H9 (cell line): ENCODE data around the gene LRRC28. TPM values are rescaled to one million over a fixed set of nuclear protein-coding genes. Genes with fewer than 3 reads are reported as not detected.

Experiments used
- DNase-seq: peaks from one replicate; pipeline ENCODE4 v3.0.0-alpha.2; 2017
- H2AFZ ChIP-seq: one replicate; pipeline ENCODE4 v1.6.1; 2013; ENCODE audit warnings: mild to moderate bottlenecking, low read length, control low read depth, moderate library complexity
- H2AK5ac ChIP-seq: 2 replicates; pipeline ENCODE4 v1.6.1; 2013; ENCODE audit warnings: low read length, control low read depth, mixed read lengths; ENCODE audit not compliant: insufficient read length
- H2BK120ac ChIP-seq: one replicate; pipeline ENCODE4 v1.6.1; 2013; ENCODE audit warnings: low read depth, mild to moderate bottlenecking, low read length, control low read depth, inconsistent platforms; ENCODE audit not compliant: poor library complexity, severe bottlenecking
- H2BK12ac ChIP-seq: 2 replicates; pipeline ENCODE4 v1.6.1; 2013; ENCODE audit warnings: low read length, control low read depth, mixed read lengths, low read depth; ENCODE audit not compliant: insufficient read length
- H2BK15ac ChIP-seq: 2 replicates; pipeline ENCODE4 v1.6.1; 2013; ENCODE audit warnings: low read depth, low read length, control low read depth
- H2BK20ac ChIP-seq: one replicate; pipeline ENCODE4 v1.6.1; 2013; ENCODE audit warnings: low read depth, mild to moderate bottlenecking, low read length, control low read depth, inconsistent platforms; ENCODE audit not compliant: poor library complexity, severe bottlenecking
- H2BK5ac ChIP-seq: 2 replicates; pipeline ENCODE4 v1.6.1; 2013; ENCODE audit warnings: low read length, control low read depth, mixed read lengths; ENCODE audit not compliant: insufficient read length
- H3K14ac ChIP-seq: 2 replicates; pipeline ENCODE4 v1.6.1; 2013; ENCODE audit warnings: low read length, control low read depth; ENCODE audit not compliant: insufficient read depth
- H3K18ac ChIP-seq: 2 replicates; pipeline ENCODE4 v1.6.1; 2013; ENCODE audit warnings: low read depth, mild to moderate bottlenecking, mixed read lengths, low read length, control low read depth; ENCODE audit not compliant: insufficient read length
- H3K23ac ChIP-seq: 2 replicates; pipeline ENCODE4 v1.6.1; 2013; ENCODE audit warnings: low read length, control low read depth, mixed read lengths, low read depth; ENCODE audit not compliant: insufficient read length
- H3K23me2 ChIP-seq: 2 replicates; pipeline ENCODE4 v1.6.1; 2013; ENCODE audit warnings: low read depth, mild to moderate bottlenecking, mixed read lengths, low read length, control low read depth; ENCODE audit not compliant: insufficient read length, poor library complexity, severe bottlenecking
- H3K27ac ChIP-seq: 2 replicates; pipeline ENCODE4 v1.5.1; 2013; ENCODE audit warnings: low read length, control low read depth, mixed read lengths, low read depth; ENCODE audit not compliant: insufficient read length
- H3K27me3 ChIP-seq: 2 replicates; pipeline ENCODE4 v1.6.1; 2013; ENCODE audit warnings: low read length, control low read depth, inconsistent platforms; ENCODE audit not compliant: insufficient read depth
- H3K4ac ChIP-seq: 2 replicates; pipeline ENCODE4 v1.6.1; 2013; ENCODE audit warnings: low read depth, mild to moderate bottlenecking, control low read depth, inconsistent platforms, low read length, moderate library complexity
- H3K4me1 ChIP-seq: 2 replicates; pipeline ENCODE4 v1.6.1; 2013; ENCODE audit warnings: low read length, control low read depth, inconsistent platforms; ENCODE audit not compliant: insufficient read depth
- H3K4me2 ChIP-seq: 2 replicates; pipeline ENCODE4 v1.6.1; 2013; ENCODE audit warnings: low read length, control low read depth, mixed read lengths; ENCODE audit not compliant: insufficient read length, insufficient read depth
- H3K56ac ChIP-seq: 2 replicates; pipeline ENCODE4 v1.6.1; 2013; ENCODE audit warnings: low read depth, mild to moderate bottlenecking, mixed read lengths, low read length, control low read depth; ENCODE audit not compliant: insufficient read length
- H3K79me1 ChIP-seq: 2 replicates; pipeline ENCODE4 v1.6.1; 2013; ENCODE audit warnings: low read depth, mild to moderate bottlenecking, moderate library complexity, low read length, control low read depth, inconsistent platforms; ENCODE audit not compliant: insufficient read depth, poor library complexity, severe bottlenecking
- H3K79me2 ChIP-seq: 2 replicates; pipeline ENCODE4 v1.6.1; 2013; ENCODE audit warnings: low read length, control low read depth, inconsistent platforms; ENCODE audit not compliant: insufficient read depth
- H3K9ac ChIP-seq: 2 replicates; pipeline ENCODE4 v1.6.1; 2013; ENCODE audit warnings: low read length, control low read depth, mixed read lengths; ENCODE audit not compliant: insufficient read length; ENCODE audit errors: extremely low read depth
- H3K9me3 ChIP-seq: one replicate; pipeline ENCODE4 v1.6.1; 2013; ENCODE audit warnings: low read depth, low read length, inconsistent platforms; ENCODE audit not compliant: control insufficient read depth
- H3T11ph ChIP-seq: one replicate; pipeline ENCODE4 v1.6.1; 2013; ENCODE audit warnings: mild to moderate bottlenecking, low read length, control low read depth, inconsistent platforms
- H4K20me1 ChIP-seq: one replicate; pipeline ENCODE4 v1.6.1; 2013; ENCODE audit not compliant: control insufficient read depth, insufficient read length, insufficient read depth
- H4K5ac ChIP-seq: 2 replicates; pipeline ENCODE4 v1.6.1; 2013; ENCODE audit warnings: low read depth, mild to moderate bottlenecking, mixed read lengths, low read length, control low read depth; ENCODE audit not compliant: insufficient read length
- H4K8ac ChIP-seq: replicated peaks from 2 replicates; pipeline ENCODE4 v1.6.1; 2013; ENCODE audit warnings: low read length, control low read depth, mixed read lengths, low read depth; ENCODE audit not compliant: insufficient read length
- H4K91ac ChIP-seq: 2 replicates; pipeline ENCODE4 v1.6.1; 2013; ENCODE audit warnings: low read depth, mild to moderate bottlenecking, moderate library complexity, mixed read lengths, low read length, control low read depth; ENCODE audit not compliant: insufficient read length
- H3K27ac Mint-ChIP-seq, 3 experiments: 2 replicates in 2 of 3; 3 replicates in 1 of 3; pipeline ENCODE4 v1.8.0; 2020 to 2021; ENCODE audit warnings: mixed read lengths in 3 of 3, mild to moderate bottlenecking in 1 of 3, moderate library complexity in 1 of 3
- H3K27me3 Mint-ChIP-seq: 2 replicates; pipeline ENCODE4 v1.8.0; 2021; ENCODE audit warnings: low read depth, mild to moderate bottlenecking, moderate library complexity, mixed read lengths
- H3K36me3 Mint-ChIP-seq, 3 experiments: 2 replicates in 2 of 3; 3 replicates in 1 of 3; pipeline ENCODE4 v1.8.0; 2020 to 2021; ENCODE audit warnings: low read depth in 3 of 3, mixed read lengths in 3 of 3; ENCODE audit not compliant: insufficient read depth in 1 of 3
- H3K4me1 Mint-ChIP-seq, 2 experiments: 2 replicates each; pipeline ENCODE4 v1.8.0; 2020; ENCODE audit warnings: mixed read lengths in 2 of 2
- H3K4me3 Mint-ChIP-seq, 2 experiments: 2 replicates in 1 of 2; 3 replicates in 1 of 2; pipeline ENCODE4 v1.8.0; 2020 to 2021; ENCODE audit warnings: mild to moderate bottlenecking in 2 of 2, mixed read lengths in 2 of 2, moderate library complexity in 1 of 2
- H3K9me3 Mint-ChIP-seq, 2 experiments: 2 replicates in 1 of 2; 3 replicates in 1 of 2; pipeline ENCODE4 v1.8.0; 2020; ENCODE audit warnings: mild to moderate bottlenecking in 2 of 2, mixed read lengths in 2 of 2, moderate library complexity in 1 of 2
- CTCF ChIP-seq: fragments of 200-600 bp; sonication (generic); conservative IDR thresholded peaks from 3 replicates; pipeline ENCODE4 v1.8.0; 2021; ENCODE audit warnings: antibody characterized with exemption, mild to moderate bottlenecking
- WGBS: extraction: QIAGEN DNeasy Blood & Tissue Kit; methylation state at CpG from one replicate; pipeline ENCODE4 v1.1.7; 2013; ENCODE audit warnings: missing lambda C conversion rate, low lambda C conversion rate, mixed read lengths; ENCODE audit not compliant: insufficient read length; ENCODE audit errors: extremely low coverage; 5-methylcytosine and 5-hydroxymethylcytosine counted together
- total RNA-seq: library from RNA; stranded (reverse); gene quantifications from 2 replicates; pipeline ENCODE4 v1.2.1, GENCODE V29; 2021

LRRC28 gene
- total RNA-seq, 1 experiment from 2014 or later, result 17.6 TPM

GRCh38 chr15:99320374-99321215, 69.3 kb downstream of the LRRC28 start:
- H3K56ac ChIP-seq, result no peak overlapping the region
- no peak overlapping the region for H2BK20ac ChIP-seq
- H4K20me1 ChIP-seq, result no peaks in the 10 kb centered on the region
- no peak overlapping the region for H2BK5ac ChIP-seq
- WGBS, result no CpG with 5 or more reads among the region's 1 CpG
- peaks cover 4 to 8% of the 10 kb centered on the region in 2 experiments; a peak in 1 of 4 replicates for H3K4me1 Mint-ChIP-seq
- no peak overlapping the region for H3K27ac ChIP-seq
- no peak overlapping the region for H4K5ac ChIP-seq
- no peak overlapping the region for H2BK120ac ChIP-seq
- H3K4me2 ChIP-seq, result no peak overlapping the region
- TF ChIP-seq CTCF, result no peak
- no peak overlapping the region for H3K23ac ChIP-seq
- no peaks in the 10 kb centered on the region for H3K23me2 ChIP-seq
- no peak overlapping the region for H2BK15ac ChIP-seq
- H3K27me3 Mint-ChIP-seq, result no peaks in the 10 kb centered on the region
- no peak overlapping the region for H3T11ph ChIP-seq
- H2BK12ac ChIP-seq, result no peak overlapping the region
- DNase-seq, result no peak
- no peaks in the 10 kb centered on the region for H3K27me3 ChIP-seq
- H3K4me3 Mint-ChIP-seq, result no peak overlapping the region
- no peak overlapping the region for H4K8ac ChIP-seq
- H3K9me3 Mint-ChIP-seq, result no peaks in the 10 kb centered on the region
- no peak overlapping the region for H3K18ac ChIP-seq
- no peak overlapping the region for H2AFZ ChIP-seq
- no peaks in the 10 kb centered on the region for H3K9me3 ChIP-seq
- no peaks in the 10 kb centered on the region for H3K79me2 ChIP-seq
- H3K79me1 ChIP-seq, result no peaks in the 10 kb centered on the region
- H2AK5ac ChIP-seq, result no peak overlapping the region
- H3K4me1 ChIP-seq, result no peaks in the 10 kb centered on the region
- no peak overlapping the region for H3K4ac ChIP-seq
- no peak overlapping the region for H3K27ac Mint-ChIP-seq
- no peak overlapping the region for H3K14ac ChIP-seq
- H3K9ac ChIP-seq, result no peak overlapping the region
- H4K91ac ChIP-seq, result no peak overlapping the region
- no peaks in the 10 kb centered on the region for H3K36me3 Mint-ChIP-seq
